GM23248 (cell line): ENCODE data around the gene MYO5A. TPM values are rescaled to one million over a fixed set of nuclear protein-coding genes. Genes with fewer than 3 reads are reported as not detected.

ENCODE experiments used
- DNase-seq: peaks from one replicate; pipeline ENCODE4 v3.0.0-alpha.2; 2015
- H2AFZ ChIP-seq: fragments of 200-600 bp; sonication (generic); 2 replicates; pipeline ENCODE4 v1.6.1; 2016; ENCODE audit warnings: antibody characterized with exemption
- H3F3A ChIP-seq: fragments of 200-600 bp; sonication (generic); 2 replicates; pipeline ENCODE4 v1.6.1; 2016; ENCODE audit warnings: mild to moderate bottlenecking, antibody characterized with exemption, mixed run types; ENCODE audit not compliant: insufficient read depth
- H3K27ac ChIP-seq: fragments of 200-600 bp; sonication (generic); 2 replicates; pipeline ENCODE4 v1.5.1; 2016; ENCODE audit warnings: mild to moderate bottlenecking
- H3K27me3 ChIP-seq: fragments of 200-600 bp; sonication (generic); replicated peaks from 2 replicates; pipeline ENCODE4 v1.6.1; 2016; ENCODE audit warnings: mild to moderate bottlenecking; ENCODE audit not compliant: insufficient read depth
- H3K36me3 ChIP-seq: fragments of 200-600 bp; sonication (generic); 2 replicates; pipeline ENCODE4 v1.6.1; 2016; ENCODE audit warnings: low read depth, mild to moderate bottlenecking
- H3K4me1 ChIP-seq: fragments of 200-600 bp; sonication (generic); 2 replicates; pipeline ENCODE4 v1.6.1; 2016; ENCODE audit warnings: mild to moderate bottlenecking; ENCODE audit not compliant: insufficient read depth
- H3K4me2 ChIP-seq: fragments of 200-600 bp; sonication (generic); one replicate; pipeline ENCODE4 v1.6.1; 2016; ENCODE audit warnings: mild to moderate bottlenecking; ENCODE audit not compliant: unreplicated experiment
- H3K4me3 ChIP-seq: fragments of 200-600 bp; sonication (generic); 2 replicates; pipeline ENCODE4 v1.5.1; 2016; ENCODE audit warnings: mild to moderate bottlenecking
- H3K79me2 ChIP-seq: fragments of 200-600 bp; sonication (generic); 2 replicates; pipeline ENCODE4 v1.6.1; 2016; ENCODE audit warnings: mild to moderate bottlenecking; ENCODE audit not compliant: insufficient read depth
- H3K9ac ChIP-seq: fragments of 200-600 bp; sonication (generic); 2 replicates; pipeline ENCODE4 v1.6.1; 2016; ENCODE audit warnings: mild to moderate bottlenecking
- H3K9me2 ChIP-seq: fragments of 200-600 bp; sonication (generic); 2 replicates; pipeline ENCODE4 v1.6.1; 2016; ENCODE audit warnings: mixed run types, mild to moderate bottlenecking, moderate library complexity; ENCODE audit not compliant: insufficient read depth
- H3K9me3 ChIP-seq: fragments of 200-600 bp; sonication (generic); one replicate; pipeline ENCODE4 v1.6.1; 2017; ENCODE audit warnings: low read depth
- H4K20me1 ChIP-seq: fragments of 200-600 bp; sonication (generic); 2 replicates; pipeline ENCODE4 v1.6.0; 2016; ENCODE audit not compliant: insufficient read depth
- EZH2 ChIP-seq: fragments of 200-600 bp; sonication (generic); IDR thresholded peaks from 2 replicates; pipeline ENCODE4 v1.6.1; 2018; ENCODE audit warnings: antibody characterized with exemption, mild to moderate bottlenecking; ENCODE audit not compliant: insufficient read depth, poor library complexity, severe bottlenecking
- EZH2phosphoT487 ChIP-seq: fragments of 200-600 bp; sonication (generic); IDR thresholded peaks from 2 replicates; pipeline ENCODE4 v1.6.1; 2018; ENCODE audit warnings: antibody characterized with exemption, moderate library complexity, mild to moderate bottlenecking, low read depth; ENCODE audit not compliant: insufficient read depth
- WGBS, 2 experiments: methylation state at CpG; one replicate each; pipeline ENCODE4 v1.1.6; 2015 to 2017; ENCODE audit warnings: low lambda C conversion rate in 2 of 2, low coverage in 1 of 2; ENCODE audit errors: missing lambda C conversion rate in 2 of 2; 5-methylcytosine and 5-hydroxymethylcytosine counted together
- in situ Hi-C: fragments of 300-500 bp; cut with MboI; formaldehyde crosslinking; loops from 2 replicates; pipeline ENCODE4 v1.15.0; 2020
- polyA plus RNA-seq: library from polyadenylated mRNA; unstranded; fragments of >200 nt; fragmentation: Nextera tagmentation; extraction: Ambion mirVana; gene quantifications from 2 replicates; pipeline ENCODE4 v1.2.1, GENCODE V29; 2016
- total RNA-seq: library from RNA; depleted of rRNA; stranded (reverse); fragments of >200 nt; shearing (Covaris generic); gene quantifications from 2 replicates; pipeline ENCODE4 v1.2.3, GENCODE V29; 2014

MYO5A gene
- total and polyA plus RNA-seq, 2 experiments from 2014 or later, result 12.1 to 33.3 TPM

DNA sequence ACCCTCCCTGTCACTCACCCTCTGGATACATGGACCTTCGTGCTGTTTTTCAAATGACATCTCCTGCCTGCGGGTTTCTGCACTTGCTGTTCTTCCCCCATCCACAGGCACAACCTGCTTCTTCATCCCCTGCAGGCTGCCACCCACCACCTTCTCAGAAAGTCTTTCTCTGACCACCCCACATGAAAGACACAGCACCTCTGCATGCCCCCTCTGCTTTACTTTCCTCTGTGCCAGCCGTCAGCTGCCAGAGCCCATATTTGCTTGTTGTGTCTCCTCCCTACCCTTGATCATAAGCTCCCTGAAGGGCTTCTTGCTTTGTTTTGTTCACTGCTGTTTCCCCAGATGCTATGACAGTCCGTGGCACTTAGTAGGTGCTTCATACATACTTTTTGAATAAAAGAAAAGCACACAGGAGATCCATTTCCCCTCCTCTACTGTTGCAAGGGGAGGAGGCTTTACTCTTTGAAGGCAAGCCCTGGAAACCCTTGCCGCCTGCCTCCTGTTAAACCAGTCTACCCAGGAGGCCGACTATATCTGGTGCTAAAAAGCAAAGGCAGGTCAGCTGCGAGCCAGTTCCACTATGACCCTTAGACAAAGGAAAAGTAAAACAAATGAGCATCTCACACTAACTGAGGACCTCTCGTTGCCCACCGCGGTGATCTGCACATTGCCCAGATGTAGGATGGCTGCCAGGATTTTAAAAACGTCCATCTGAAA lies 265.0 kb downstream of the MYO5A start:
- in situ Hi-C loops, result no loop called here
- H3K79me2 ChIP-seq, result no peaks in the 10 kb centered on the region
- H3K36me3 ChIP-seq, result no peaks in the 10 kb centered on the region
- no peaks in the 10 kb centered on the region for H3K9me2 ChIP-seq
- H3K4me2 ChIP-seq, result no peak overlapping the region
- WGBS, 2 experiments, result 75 to 78% methylated on average over 11 of the region's 11 CpGs
- no peak overlapping the region for H3K9ac ChIP-seq
- no peaks in the 10 kb centered on the region for H3F3A ChIP-seq
- TF ChIP-seq EZH2phosphoT487, result no peak
- no peak for TF ChIP-seq EZH2
- no peaks in the 10 kb centered on the region for H3K9me3 ChIP-seq
- no peak for DNase-seq
- H4K20me1 ChIP-seq, result no peaks in the 10 kb centered on the region
- no peaks in the 10 kb centered on the region; the same call in 1 of the 2 replicates for H3K27me3 ChIP-seq
- no peak overlapping the region for H3K4me3 ChIP-seq
- H2AFZ ChIP-seq, result no peak overlapping the region
- peaks cover 9% of the 10 kb centered on the region for H3K4me1 ChIP-seq
- H3K27ac ChIP-seq, result no peak overlapping the region

GRCh38 chr15:52262364-52262763 lies 266.3 kb downstream of the MYO5A start:
- Histone ChIP-seq H3F3A (0 out of 2 replicates have a peak, but pooled peaks cover 4% of the 10 kb centered on the region), H3K27ac (no peak overlapping the region)

DNA sequence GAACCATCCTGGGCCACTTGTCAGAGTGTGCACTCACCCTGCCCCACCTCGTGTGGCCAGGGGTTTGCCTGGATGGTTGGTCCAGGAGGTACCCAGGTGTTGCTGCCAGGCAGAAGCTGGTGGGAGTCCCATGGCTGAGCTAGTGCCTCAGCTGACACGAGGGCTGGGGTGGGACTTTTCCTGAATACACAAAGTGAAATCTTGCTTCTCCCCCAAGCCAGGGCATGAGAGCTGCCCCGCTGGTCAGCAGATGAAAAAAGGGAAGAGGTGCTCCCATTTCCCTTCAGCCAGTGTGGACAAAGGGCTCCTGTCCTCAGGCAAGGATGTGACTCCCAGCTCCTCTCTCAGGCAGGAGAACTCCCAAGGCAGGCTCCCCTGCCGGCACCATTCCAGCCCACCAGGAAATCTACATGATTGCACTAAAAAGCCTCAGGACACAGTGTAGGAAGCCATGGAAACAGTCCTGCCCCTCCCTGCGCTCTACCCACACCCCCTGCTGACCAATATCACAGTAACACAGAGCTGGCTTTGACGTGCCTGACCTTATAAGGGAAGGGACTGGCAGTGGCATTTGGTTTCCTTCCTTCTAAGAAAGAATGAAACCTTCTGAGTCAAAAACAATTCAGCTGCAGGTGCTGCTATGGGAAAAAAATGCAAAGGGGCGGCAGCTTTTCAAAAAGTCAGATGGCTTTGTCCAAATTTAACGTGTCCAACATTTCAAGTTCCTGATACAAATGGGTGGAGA lies 267.0 kb downstream of the MYO5A start:
- Histone ChIP-seq H3K36me3 (no peaks in the 10 kb centered on the region), H3K4me3 (no peak overlapping the region), H3K4me1 (peaks cover 18% of the 10 kb centered on the region), H3F3A (0 out of 2 replicates have a peak, but pooled peaks cover 11% of the 10 kb centered on the region), H3K27me3 (no peaks in the 10 kb centered on the region; the same call in 1 of the 2 replicates), H3K79me2 (no peaks in the 10 kb centered on the region), H3K9me2 (no peaks in the 10 kb centered on the region), H3K9ac (no peak overlapping the region), H3K27ac (no peak overlapping the region), H3K4me2 (no peak overlapping the region), H4K20me1 (no peaks in the 10 kb centered on the region), H3K9me3 (no peaks in the 10 kb centered on the region), H2AFZ (0 out of 2 replicates have a peak overlapping the region, but pooled peaks have one; percentile 10)
- TF ChIP-seq EZH2phosphoT487, result no peak
- no peak for TF ChIP-seq EZH2
- in situ Hi-C loops, result no loop called here
- WGBS, 2 experiments, result 42 to 47% methylated on average over 8 of the region's 8 CpGs
- DNase-seq, result peak; percentile 73

More at GRCh38 chr15:52262364-52262763, 266.3 kb downstream of the MYO5A start:
- Histone ChIP-seq H3K9me2 (no peaks in the 10 kb centered on the region), H3K4me2 (no peak overlapping the region), H3K4me3 (no peak overlapping the region), H3K79me2 (no peaks in the 10 kb centered on the region), H4K20me1 (no peaks in the 10 kb centered on the region), H3K9ac (no peak overlapping the region), H3K36me3 (no peaks in the 10 kb centered on the region), H3K9me3 (no peaks in the 10 kb centered on the region), H3K4me1 (peaks cover 17% of the 10 kb centered on the region), H2AFZ (no peak overlapping the region), H3K27me3 (no peaks in the 10 kb centered on the region; the same call in 1 of the 2 replicates)
- no peak for TF ChIP-seq EZH2
- no peak for DNase-seq
- 75 to 85% methylated on average over 5 of the region's 5 CpGs for WGBS, 2 experiments
- in situ Hi-C loops, result no loop called here

DNA sequence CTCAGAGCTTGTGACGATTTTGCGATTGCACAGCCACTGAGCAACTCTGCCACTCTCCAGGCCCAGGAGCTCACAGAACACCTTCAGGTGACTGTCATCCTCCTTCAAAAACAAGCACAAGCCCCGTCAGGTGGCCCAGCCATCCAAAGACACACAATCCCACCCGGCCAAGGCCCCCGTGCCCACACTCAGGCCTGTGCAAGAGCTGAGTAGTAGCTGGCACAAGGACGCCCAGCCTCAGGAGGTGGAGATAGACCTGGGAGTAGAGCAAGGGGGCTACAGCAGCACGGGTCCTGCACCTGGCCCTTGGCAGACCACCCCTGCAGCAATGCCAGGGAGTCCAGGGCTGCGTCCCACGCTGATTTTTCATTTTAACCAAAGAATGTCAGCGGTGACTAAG lies 267.7 kb downstream of the MYO5A start:
- H3K36me3 ChIP-seq, result no peaks in the 10 kb centered on the region
- no peaks in the 10 kb centered on the region for H3K79me2 ChIP-seq
- no peaks in the 10 kb centered on the region; the same call in 1 of the 2 replicates for H3K27me3 ChIP-seq
- no peak for TF ChIP-seq EZH2phosphoT487
- TF ChIP-seq EZH2, result no peak
- DNase-seq, result no peak
- H4K20me1 ChIP-seq, result no peaks in the 10 kb centered on the region
- in situ Hi-C loops, result no loop called here
- no peak overlapping the region for H2AFZ ChIP-seq
- 0 out of 2 replicates have a peak, but pooled peaks cover 12% of the 10 kb centered on the region for H3F3A ChIP-seq
- no peak overlapping the region for H3K27ac ChIP-seq
- peaks cover 18% of the 10 kb centered on the region for H3K4me1 ChIP-seq
- WGBS, 2 experiments, result 93% methylated on average over 10 of the region's 10 CpGs
- no peak overlapping the region for H3K4me2 ChIP-seq
- no peaks in the 10 kb centered on the region for H3K9me3 ChIP-seq
- H3K9ac ChIP-seq, result no peak overlapping the region
- H3K4me3 ChIP-seq, result no peak overlapping the region
- H3K9me2 ChIP-seq, result no peaks in the 10 kb centered on the region
